ENCODE data around the gene CRAMP1.
A peak's percentile ranks its signal among the peaks of the same experiment; 100 is the strongest.

CRAMP1 gene

DNA sequence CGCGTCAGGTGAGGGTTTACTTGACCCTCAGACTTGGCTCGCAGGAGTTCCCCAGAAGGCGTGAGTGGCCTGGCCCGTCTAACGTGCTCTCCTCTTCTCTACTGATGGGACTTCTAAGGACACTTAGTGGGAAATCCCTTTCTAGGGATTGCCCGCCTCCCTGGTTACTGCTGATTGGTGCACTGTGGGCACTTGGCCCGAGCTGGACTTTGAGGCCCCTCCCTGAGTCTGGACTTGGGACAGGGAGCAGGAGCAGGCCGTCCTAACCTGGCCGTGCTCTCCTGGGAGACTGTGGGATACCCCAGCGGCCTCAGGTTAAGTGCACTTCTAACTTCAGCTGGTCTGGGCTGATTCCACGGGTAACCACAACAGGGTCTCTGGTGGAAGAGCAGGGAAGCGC, 15.0 kb upstream of the CRAMP1 start:
- DNase-seq = no peak

DNA sequence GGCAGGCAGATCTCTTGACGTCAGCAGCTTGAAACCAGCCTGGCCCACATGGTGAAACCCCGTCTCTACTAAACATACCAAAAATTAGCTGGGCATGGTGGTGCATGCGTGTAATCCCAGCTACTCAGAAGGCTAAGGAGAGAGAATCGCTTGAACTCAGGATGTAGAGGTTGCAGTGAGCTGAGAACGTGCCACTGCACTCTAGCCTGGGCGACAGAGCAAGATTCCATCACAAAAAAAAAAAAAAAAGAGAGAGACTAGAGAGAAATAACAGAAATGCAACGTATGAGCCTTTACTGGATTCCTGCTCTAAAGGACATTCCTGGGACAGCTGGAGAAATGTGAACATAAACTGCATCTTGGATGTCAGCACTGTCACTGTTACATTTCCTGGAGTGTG, 11.1 kb upstream of the CRAMP1 start:
- DNase-seq = no peak

DNA sequence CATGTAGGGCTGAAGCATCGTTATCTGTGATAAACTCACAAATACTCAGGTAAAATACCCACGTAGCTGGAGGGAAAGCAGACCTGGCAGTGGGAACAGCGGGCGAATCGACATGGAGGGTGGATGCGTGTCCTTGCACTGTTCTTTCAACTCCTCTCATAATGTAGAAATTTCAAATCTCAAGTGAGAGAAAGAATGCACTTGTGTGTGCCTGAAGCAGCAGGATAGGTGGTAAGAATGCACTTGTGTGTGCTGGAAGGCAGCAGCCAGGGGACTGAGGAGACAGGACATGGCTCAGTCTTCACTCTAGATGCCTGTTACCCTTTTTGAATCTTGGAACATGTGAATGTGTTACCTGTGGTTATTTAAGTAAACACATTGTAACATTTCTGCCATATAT, 10.7 kb upstream of the CRAMP1 start:
- no peak for DNase-seq

DNA sequence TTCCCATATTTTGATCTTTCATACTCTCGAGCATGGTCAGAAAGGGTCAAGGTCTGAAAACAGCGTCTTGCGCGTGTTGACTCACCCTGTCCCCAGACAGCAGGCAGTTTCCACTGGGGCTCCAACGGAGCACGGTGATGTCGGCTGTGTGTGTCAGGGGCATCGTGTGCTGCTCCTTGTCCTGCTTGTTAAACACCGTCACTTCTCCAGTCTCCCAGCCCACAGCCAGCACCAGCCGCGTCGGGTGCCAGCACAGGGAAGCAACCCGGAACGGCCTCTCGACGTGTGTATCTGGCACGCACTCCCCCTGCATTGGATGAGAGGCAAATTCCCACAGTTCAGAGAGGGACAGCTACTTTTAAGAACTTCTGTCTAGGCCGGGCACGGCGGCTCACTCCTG, 9.9 kb upstream of the CRAMP1 start:
- DNase-seq = no peak

DNA sequence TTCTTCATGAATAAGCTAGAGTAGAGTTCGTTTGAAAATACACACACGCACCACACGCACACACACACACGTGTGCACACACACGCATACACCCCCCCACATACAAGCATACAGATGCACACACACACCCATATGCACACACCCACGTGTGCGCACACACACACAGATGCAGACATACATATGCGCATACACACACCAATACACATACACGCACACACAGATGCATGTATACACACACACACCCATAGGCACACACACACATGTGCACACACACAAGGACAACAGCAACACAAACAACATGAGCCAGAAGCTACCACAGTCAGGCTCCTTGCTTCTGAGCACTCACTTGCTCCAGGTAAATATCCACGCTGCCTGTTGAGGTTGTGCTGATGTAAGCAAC, 5.4 kb upstream of the CRAMP1 start:
- no peak for DNase-seq

DNA sequence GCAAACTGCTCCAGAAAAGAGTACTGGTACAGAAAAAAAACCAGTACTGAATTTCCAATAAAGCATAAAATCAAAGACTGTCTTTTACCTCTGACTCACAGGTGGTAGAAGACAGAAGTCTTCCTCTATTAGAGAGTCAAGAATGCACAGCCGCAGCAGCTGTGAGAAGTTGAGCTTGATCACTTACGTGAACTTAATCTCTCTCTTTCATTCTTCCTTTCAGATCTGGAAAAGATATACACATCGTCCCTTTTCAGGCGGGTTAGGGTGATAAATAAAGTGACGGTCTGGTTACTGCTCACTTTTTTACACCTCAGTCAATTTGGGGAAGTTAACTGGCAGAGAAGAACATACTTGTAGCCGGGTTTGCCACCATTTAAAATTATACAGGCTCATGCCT, 4.2 kb upstream of the CRAMP1 start:
- no peak for DNase-seq

DNA sequence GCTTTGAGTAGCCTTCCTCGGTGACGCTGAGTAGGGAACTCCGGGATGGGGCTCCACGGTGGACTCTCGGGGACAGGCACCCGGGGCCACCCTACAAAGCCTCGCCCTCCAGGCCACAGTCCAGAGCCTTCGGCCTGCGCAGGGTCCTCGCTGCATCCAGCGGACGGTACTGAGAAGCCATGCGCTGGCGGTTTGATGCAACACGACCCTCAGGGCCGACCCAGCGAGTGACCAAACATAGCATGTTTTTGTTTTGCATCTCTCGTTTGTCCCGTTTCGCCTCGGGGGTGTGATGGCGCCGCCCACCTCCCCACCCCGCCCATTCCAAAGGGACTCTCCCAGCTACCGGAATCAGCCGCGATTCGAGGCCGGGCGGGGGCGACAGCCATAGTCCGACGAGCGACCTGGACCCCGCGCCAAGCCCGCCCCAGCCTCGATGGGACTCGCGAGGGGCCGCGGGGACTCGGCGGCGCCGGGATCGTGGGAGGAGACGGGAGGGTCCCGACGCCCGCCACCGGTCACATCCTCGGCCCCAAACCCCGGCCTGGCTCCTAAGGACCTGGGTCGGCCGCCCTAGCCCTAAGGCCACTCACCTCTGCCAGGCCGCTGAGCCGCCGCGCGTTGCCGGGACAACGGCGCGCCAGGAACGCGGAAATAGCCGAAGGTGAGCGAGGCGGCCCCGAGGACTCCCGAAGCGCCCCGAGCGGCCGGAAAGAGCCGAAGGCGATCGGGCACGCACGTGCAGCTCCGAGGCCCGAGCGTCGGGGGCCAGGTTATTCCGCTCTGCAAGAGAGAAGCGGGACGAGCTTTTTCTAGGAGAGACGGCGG, 1.9 kb upstream of the CRAMP1 start:
- DNase-seq = peak; percentile 75

DNA sequence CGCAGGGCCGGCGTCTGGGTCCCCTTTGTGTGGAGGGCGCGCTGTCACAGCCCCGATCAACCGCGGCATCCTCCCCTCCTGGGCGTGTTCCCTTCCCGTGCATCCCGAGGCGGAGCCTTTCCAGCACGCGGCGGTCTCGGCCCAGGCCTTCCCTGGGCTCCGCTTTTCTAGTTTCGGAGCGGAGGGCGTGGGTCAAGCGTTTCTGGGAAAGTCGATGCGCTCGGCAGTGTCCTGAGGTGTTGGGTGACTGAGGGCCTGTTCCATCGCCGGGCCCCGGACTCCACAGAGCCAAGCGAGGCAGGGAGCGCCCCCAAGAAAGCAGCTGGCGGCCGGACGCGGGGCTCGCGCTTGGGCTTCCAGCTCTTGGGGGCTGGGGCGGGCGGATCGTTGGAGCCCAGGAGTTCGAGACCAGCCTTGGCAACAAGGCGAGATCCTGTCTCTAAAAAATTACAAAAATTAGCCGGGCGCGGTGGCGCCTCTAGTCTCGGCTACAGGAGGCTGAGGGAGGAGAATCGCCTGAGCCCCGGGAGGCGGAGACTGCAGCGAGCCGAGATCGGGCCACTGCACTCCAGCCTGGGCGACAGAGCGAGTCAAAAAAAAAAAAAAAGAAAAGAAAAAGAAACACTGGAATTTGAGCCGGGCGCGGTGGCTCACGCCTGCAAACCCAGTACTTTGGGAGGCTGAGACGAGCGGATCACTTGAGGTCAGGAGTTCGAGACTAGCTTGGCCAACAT, 1.1 kb upstream of the CRAMP1 start:
- no peak for DNase-seq

DNA sequence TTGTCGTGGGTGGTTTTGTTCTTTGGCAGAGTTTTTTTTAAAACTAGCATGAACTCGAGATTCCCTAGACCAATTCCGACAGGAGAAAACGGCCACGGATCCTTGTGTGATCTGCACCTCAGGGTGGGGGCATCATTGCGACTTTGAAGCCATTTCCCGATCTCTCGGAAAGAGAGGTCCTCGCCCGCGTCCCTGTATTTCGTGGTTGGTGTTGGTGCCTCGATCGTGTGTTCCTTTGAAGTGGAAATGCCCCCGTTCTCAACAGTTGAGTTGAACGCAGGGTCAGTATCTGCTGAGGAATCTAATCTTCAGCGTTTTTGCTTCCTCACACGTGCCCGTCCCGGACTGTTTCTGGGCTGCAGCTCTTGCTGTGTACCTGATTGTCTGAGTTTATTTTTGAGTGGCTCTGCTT, 1.1 kb downstream of the CRAMP1 start:
- no peak for DNase-seq

DNA sequence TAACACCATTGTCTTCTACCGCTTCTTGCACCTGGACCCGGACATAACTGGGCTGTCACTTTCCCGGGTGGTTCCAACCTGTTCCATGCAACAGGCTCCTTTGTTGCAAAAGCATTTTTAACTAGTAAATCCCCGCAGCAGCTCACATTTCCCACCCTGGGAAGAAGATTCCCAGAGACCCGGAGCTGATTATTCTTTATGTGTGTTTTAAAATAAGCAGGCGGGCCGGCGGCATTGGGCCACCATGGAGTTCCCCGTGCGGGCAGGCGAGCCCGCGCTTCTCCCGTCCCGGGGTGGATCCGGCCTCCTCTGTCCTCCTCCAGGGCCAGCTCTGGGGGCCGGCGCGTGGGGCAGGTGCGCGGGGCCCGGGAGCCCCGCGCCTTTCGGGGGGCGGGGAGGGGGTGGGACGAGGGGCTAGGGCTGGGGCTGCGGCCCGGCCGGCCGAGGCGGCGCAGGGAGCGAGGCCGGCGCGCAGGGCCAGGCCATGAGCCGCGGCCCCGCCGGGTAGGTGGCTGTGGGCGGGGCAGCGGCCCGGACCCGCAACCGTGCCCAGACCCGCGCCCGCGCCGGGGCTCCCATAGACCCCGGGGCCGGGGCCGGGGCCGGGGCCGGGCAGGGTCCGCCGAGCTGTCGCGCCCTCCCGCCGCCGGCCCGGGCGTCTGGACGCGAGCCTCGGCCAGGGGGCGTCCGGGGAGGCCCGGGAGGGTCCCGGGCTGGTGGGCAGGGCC, 1.7 kb downstream of the CRAMP1 start:
- no peak for DNase-seq

DNA sequence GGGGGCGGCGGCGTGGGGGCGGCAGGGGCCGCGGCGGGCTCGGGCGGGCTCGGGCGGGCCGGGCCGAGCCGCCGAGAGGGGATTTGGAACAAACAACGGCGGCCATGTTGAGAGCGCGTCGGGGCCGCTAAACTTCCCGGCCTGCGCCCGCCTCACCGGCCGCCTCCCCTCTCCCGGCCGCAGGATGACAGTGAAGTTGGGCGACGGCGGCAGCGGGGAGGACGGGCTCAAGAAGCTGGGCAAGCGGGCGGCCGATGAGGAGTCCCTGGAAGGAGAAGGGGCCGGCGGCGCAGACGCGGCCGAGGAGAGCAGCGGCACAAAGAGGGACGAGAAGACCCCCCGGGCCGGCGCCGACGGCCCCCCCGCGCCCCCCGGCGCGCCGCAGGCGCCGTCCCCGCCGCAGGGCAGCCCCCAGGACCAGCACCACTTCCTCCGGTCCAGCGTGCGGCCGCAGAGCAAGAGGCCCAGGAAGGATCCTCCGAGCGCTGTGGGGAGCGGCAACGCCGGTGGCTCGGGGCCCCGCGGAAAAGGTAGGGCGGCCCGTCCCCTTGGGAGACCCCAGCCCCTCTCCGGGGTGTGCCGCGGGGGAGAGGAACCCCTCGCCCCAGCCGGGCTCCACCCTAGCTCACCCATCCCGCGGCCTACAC, 2.4 kb downstream of the CRAMP1 start:
- no peak for DNase-seq

DNA sequence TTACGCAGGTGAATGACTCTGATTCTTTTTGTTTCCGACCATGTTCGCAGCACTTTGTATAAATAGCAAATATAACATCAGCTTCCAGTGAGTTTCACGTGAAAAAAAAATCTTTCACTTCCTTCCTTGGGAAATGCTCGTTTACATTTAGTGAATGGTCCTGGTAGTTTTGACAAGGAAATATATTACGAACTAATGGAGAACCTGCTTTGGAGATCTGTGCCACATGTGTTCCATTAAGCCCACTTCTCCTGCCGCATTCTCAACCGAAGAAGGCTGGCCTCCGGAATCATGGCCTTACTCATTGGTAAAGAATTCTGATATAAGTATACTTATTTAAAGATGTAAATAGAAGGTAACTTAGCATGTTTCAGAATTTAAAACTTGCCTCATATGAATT, 3.6 kb downstream of the CRAMP1 start:
- no peak for DNase-seq

DNA sequence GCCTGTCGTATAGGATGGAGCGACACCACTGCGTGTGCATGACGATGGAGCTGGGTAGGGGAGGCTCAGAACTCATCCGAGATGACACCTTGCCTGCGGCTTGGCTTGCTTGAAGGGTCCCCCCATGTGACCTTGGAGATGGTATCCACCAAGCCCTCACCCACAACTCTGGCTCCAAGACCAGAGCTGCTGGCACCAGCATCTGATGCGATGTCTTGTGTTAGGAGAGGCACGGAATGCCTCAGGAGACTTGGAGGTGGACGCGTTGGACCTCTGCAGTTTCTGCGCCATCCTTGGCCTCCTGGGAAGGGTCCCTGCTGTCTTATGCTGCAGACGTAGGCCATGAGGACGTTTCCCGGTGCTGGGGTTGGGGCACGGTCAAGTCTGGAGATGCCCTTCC, 7.8 kb downstream of the CRAMP1 start:
- no peak for DNase-seq

DNA sequence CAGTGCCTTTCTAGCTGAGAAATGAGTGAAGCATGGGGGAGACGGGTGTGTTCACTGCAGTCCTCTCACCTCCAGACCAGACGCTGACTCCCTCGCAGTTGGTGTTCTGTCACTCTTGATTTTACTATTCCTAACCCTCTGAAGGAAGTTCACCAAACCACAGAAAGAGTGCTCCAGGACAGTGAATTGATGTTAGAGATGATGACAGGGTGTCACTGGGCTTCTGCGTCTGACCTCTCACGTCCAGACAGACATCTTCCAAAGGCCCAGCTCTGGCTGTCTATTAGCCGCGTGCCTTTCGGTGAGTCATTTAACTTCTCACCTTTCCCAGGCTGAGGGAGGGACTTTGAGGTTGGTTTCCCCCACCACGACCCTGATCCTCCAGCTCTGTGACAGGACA, 8.2 kb downstream of the CRAMP1 start:
- DNase-seq = no peak

DNA sequence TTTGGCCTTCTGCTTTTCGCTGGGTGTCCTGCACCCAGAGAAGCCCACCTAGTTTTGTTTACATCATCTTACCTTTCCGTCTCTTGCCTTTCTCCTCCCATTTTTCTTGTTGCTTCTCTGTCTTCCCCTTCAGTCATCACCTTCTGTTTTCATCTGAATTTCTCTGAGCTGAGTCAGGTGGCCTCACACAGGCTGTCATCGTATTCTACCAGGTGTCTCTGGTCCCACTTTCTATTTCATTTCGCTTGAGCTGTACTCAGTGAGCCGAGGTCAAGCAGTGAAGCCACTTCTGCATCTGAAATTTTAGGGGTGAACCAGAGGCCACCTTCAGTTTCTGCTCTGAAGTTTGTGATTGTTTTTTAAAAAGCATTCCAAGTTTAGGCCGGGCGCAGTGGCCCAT, 9.7 kb downstream of the CRAMP1 start:
- DNase-seq = no peak

DNA sequence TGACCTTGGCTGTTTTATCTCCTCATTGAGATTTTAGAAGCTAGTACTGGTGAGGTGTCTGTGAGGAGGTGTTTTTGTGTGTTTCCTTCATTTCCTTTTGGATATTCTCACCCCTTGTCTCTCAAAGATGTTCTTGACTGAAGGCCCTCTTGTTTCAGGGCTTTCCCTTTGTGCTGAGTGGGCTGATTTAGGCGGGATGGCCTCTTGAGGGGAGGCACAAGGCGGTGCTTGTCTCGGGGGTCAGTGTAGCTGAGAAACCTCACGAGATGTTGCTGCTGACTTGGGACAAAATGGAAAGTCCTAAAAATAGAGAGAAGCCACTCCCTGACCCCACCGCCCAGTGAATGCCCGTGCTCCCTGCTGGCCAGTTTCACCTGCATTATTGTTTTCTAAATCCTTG, 14.2 kb downstream of the CRAMP1 start:
- DNase-seq = no peak

DNA sequence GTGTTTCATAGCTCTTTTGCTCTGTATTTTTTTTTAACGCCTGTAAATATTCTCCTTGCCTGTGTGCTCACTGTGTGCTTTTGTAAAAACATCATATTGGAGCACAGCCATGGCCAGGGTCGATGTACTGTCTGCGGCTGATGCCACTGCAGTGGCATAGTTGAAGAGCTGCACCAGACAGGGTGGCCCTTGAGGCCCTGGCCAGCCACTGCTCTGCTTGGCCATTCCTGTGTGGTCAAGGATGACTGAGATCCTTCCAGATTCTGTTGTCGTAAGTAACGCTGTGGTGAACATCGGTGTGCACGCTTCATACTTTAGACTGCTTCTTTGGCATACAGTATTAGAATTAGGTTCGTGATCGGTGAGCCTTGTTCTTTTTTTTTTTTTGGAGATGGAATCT, 14.6 kb downstream of the CRAMP1 start:
- no peak for DNase-seq

DNA sequence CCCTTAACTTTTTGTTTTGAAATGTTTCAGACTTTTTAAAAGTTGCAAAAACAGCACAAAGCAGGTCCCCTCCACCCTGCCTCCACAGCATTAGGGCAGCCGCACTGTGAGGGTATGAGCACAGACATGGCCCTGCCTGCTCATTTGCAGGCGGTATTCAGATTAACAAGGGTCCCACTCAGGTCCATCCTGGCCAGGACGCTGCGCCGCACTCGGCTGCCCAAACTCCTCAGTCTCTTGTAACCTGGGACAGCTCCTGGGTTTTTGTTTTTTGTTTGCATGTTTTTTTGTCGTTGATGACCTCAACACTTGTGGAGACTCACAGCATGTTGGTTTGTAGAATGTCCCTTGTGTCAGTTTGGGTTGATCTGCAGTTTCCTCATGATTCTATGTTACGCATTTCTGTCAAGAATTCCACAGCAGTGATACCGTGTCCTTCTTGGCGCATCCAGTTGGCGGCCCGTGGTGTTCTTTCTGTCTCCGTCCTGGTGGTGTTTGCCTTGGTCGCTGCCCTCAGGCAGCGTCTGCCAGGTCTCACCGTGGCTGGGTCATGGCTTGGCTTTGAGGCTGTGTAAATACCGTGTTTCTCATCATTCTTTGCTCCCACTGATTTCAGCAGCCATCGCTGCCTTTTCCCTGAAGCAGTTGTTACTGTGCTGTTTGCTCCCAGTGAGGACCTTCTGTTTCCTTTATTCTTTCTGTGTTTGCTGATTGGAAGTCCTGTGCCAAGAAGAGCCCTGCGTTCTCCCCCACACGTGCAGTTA, 18.5 kb downstream of the CRAMP1 start:
- no peak for DNase-seq

DNA sequence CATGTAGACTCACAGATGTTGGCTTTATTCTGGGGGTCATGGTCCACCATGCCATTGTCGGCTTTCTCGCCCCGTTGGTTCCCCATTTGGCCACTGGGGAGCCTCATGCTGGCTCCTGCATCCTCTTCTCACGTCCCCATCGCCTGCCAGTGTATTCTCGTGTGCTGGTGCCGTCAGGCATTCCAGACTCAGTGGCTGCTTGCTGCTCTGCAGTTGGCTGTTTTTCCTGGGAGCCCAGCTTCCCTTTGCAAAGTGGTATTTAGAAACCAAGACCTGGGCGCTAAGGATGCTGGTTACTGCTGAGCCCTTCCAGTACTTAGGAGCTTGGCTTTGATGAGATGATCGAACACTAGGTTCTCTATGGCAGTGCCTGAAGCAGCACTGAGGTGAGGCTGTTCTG, 19.1 kb downstream of the CRAMP1 start:
- no peak for DNase-seq

DNA sequence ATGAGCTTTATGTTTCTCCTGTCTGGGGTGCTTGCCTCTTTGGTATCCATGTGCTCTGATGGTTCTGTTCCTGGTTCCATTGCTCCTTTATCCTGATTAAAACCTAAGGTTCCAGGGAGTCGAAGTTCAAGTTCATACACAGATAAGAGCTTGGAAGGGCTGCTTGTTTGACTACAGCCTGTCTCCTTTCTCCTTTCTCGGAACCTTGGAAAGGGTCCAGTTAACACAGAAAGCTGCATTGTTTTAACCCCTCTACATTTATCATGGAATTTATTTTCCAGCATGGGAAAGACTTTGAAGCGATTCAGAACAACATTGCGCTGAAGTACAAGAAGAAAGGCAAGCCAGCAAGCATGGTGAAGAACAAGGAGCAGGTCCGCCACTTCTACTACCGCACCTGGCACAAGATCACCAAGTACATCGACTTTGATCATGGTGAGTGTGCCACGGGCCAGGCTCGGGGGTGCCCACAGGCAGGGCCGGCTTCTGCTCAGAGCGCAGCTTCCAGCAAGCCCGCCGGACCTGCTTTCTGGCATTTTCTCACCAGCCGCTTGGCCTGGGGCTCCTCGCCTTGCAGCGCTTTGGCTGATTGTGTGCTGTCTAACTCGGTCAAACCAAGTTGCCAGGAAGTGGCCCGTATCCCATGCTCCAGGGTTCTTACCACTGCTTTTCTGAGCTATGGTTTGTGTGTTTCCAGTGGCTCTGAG, 19.9 kb downstream of the CRAMP1 start:
- DNase-seq = no peak

DNA sequence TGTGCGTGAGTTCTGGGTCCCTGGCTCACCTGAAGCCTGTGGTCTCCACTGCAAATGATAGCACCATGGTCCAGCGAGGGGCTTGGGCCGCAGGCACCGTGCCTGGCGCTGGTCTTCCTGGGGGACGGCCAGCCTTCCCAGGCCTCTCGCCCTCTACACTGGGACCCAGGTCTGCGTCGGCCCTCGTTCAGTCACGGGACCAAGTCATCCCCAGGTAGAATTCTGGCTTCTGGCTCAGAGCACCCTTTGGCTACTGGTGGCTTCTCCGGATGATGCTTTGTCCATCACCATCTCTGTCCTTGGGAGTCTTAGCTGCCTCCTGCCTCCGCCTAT, 20.4 kb downstream of the CRAMP1 start:
- DNase-seq = no peak

DNA sequence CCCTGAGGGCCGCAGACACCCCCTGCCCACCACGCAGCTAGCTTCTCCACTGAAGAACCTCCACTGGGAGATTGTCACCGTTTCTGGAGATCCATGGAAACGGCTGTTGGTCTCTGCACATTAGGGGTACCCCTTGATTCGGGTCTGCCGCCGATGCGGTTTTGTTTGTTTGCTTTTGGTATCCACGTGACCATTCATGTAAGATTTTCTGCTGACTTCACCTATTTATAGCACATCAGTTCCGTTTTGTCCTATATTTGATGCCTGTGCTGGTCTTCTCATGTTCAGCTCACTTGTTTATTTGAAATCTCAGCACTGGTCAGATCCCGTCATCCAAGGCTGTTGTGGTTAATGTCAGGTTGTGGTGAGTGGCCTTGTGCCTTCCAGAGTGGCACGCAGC, 21.1 kb downstream of the CRAMP1 start:
- DNase-seq = no peak
